SKM-1 (cell line): ENCODE data around the gene LRGUK.
"Not testable (repeated sequence)": the region's sequence is repeated elsewhere in the genome, so short reads cannot be mapped to it uniquely, and the experiment has no call there.

Experiments
- DNase-seq: peaks from one replicate; lab custom pipeline; 2025; ENCODE audit not compliant: unreplicated experiment; lab: John Stamatoyannopoulos, UW

Gene LRGUK

GRCh38 chr7:134126966-134127848, at the start of gene LRGUK:
Gene LRGUK (plus strand): TSS chr7:134127340. CDS start chr7:134127368, 28 bp downstream.
- peak; percentile 66 for DNase-seq

GRCh38 chr7:134077560-134077959, 49.6 kb upstream of the LRGUK start:
- not testable (repeated sequence) for DNase-seq

DNA sequence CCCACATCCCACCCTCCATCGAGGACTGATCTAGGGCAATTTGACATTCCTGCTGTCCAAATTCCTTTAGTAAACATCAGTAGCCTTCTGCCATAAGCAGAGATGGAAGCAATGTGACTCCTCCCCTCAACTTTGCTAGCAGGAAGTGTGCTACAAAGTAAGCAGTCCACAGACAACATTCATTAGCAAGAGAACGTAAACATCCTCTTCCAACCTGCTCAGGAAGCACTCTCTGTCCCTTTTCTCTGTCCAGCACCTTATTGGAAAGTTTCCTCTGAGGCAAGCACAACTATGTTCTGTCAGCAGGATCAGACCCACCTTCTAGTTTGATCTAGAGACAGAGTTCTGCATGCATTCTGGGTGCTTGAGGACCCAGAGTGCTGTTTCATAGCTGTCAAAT, 48.1 kb upstream of the LRGUK start:
- no peak for DNase-seq

- no peak for DNase-seq
These were observed 45.4 kb upstream of the LRGUK start for GRCh38 chr7:134081695-134082094.

DNA sequence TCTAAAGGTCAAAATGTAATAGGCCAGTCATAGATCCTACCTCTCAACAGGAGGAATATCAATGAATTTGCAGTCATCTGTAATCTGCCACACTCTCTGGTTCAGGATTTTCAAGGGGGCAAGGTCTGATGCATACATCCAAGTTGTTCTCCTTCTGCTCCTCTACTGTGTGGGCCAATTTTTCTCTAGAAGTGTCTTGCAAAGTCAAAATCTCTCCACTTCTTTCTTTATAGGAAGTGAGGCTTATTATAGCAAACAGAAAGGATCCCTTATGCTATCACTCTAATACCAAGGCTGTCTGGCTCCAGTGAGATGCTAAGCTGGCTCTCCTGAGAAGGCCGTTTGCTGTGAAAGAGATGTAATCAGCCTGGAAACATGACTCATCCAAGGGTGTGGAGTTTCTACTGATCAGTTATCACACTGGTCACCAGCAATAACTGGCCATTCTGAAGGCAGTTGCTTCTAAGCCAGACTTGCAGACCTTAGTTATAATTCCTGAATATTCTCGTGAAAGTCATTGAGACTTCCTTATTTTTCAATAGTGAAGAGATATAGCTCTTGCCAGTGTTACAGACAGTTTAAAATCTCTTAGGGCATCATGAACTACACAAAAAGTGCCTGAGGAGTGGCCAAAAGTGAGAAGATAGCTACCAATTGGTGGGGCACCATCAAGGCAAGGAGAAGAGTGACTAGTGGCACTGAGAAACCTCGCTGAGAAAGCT, 43.2 kb upstream of the LRGUK start:
- no peak for DNase-seq

DNA sequence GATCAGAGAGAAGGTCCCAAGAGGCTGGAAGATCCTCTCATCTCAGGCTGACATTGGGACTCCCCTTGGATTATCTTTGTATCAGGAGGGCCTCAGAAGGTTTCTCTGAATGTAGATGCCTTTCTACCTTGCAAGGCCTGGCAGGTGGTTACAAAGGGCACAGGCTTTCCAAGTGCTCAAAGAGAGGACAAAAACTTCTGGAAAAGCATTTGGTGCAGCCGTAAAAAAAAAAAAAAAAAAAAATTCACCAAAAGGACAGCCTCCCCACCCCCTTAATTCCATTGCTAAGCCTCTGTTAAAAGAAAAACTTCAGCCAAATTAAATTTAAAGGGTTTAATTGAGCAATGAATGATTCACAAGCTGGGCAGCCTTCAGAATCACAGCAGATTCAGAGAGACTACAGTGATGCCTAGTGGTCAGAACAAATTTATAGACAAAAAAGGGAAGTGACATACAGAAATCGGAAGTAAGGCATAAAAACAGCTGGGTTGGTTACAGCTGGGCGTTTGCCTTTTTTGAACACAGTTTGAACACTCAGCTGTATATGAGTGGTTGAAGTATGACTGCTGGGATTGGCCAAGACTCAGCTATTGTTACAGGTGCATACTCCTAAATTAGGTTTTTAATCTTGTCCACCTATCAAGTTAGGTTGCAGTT, 42.5 kb upstream of the LRGUK start:
- DNase-seq, result peak; percentile 42

- DNase-seq, result no peak
These were observed 41.8 kb upstream of the LRGUK start for GRCh38 chr7:134085311-134085710.

- DNase-seq, result no peak
These were observed 40.0 kb upstream of the LRGUK start for GRCh38 chr7:134086998-134087735.

GRCh38 chr7:134088199-134088598, 38.9 kb upstream of the LRGUK start:
- DNase-seq, result no peak

DNA sequence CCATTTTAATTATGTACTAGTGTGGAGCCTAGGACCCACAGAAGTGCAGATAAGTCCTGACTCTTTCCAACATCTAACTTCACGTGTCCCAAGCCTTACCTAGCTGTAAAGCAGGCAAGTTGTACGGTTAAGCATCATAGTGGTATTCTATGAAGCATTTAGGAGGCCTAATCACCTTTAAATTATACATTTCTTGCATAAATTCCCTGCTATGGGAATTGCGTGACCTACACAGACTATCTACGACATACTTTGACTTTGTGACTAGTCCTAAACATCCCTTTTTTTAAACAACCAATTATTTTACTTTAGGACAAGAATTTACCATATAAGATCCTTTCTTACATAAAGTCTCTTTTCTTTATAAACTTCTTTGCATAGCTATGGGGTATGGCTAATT, 37.7 kb upstream of the LRGUK start:
- no peak for DNase-seq

- DNase-seq, result no peak
These were observed 29.1 kb upstream of the LRGUK start for GRCh38 chr7:134098072-134098471.

DNA sequence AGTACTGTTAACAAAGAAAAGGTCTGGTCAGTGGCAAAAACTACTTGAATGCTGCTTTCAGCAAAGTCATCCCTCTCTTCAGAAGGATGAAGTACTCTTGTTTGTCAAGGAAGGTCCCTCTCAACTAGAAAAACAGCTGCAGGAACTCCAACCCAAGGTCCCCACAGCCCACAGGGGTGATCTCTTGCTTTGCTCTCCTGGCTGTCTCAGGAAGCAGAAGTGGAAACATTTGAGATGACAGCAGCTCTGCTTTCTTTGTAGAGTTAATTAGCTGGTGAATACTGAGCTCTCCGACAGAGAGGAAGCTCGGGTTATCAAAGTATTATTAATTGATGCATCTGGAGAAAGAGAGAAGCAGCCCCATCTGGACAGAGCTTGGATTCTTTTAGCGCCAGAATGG, 25.4 kb upstream of the LRGUK start:
- DNase-seq, result no peak

DNA sequence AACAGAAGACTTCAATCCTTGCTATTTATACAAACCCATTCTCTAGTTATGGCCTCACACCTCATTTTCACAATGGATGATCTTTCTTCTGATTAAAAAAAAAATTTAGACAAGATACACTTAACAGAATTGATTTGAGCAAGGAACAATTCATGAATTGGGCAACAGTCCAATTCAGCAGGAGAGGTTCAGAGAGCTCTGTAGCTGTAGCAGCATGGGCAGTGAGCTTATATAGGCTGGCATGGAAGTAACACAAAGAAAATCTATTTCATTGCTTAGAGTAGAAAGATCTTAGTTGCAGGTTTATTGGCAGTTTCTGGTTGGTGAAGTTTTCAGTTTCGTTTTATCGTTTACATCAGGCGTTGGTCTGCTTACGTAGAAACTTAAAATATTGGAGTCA, 23.0 kb upstream of the LRGUK start:
- no peak for DNase-seq

DNA sequence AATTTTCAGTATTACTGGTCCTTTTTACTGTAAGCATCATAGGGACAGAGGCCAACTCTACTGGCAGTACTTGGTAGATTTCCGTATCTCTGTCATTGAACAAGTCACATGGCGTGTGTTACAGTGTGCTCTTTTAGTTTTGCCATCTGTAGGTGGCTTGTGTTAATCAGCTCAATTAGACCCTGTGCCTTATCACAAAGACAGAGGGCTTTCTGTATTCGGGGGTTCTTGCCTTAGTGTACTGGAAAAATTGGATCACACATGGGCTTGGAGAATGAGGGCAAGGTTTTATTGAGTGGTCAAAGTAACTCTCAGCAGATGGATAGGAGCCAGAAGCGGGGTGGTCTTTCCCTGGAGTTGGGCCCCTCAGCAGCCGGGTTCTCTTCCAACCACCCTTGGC, 21.3 kb upstream of the LRGUK start:
- DNase-seq, result no peak

GRCh38 chr7:134108802-134109201, 18.3 kb upstream of the LRGUK start:
- no peak for DNase-seq

GRCh38 chr7:134113655-134114054, 13.5 kb upstream of the LRGUK start:
- no peak for DNase-seq

- DNase-seq, result no peak
These were observed 12.1 kb upstream of the LRGUK start for GRCh38 chr7:134114992-134115391.

- no peak for DNase-seq
These were observed 6.7 kb upstream of the LRGUK start for GRCh38 chr7:134120405-134120804.

- DNase-seq, result peak; percentile 35
These were observed 5.5 kb upstream of the LRGUK start for GRCh38 chr7:134121632-134122139.

DNA sequence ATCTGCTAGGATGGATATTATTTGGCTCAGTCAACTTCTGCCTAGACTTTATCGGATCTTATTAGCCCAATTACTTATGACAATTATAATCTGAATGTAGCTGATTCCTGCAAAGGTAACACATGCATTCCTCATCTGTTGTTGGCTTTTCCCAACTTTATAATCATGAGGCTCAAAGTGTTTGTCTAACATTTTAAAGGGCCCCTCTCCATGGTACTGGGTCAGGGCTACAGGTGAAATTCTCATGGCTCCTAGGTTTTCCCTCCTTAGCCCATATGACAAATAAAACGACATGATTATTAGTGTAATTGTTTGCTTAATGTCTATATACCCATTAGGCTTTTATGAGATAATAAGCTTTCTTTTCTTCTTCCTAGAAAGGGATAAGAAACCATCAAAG, 4.2 kb upstream of the LRGUK start:
- DNase-seq, result no peak

GRCh38 chr7:134126146-134126545, 994 bp upstream of the LRGUK start:
- DNase-seq, result no peak
